ENCODE measurements around the gene FYB1. TPM values are rescaled to one million over a fixed set of nuclear protein-coding genes. Genes with fewer than 3 reads are reported as not detected.
A peak's percentile ranks its signal among the peaks of the same experiment; 100 is the strongest.

Gene FYB1
- total RNA-seq, 1 experiment from 2014 or later, result 0.52 TPM

DNA sequence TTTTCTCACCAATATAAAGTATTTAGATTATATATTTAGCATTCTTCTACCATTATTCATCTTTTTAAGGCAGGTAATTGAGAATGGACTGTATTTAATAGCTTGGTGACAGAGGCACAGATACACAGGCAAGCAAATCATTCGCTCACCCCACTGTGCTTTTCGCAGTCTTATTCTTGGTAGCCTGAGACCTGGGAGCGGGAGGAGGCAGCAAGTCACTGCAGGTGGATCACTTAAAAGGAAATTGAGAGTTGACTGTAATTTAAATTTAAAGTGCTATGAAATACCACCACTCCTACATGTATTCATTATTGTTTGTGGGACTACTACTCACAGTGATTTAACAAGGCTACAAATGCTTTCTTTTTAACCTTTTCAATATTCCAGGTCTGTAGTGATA lies 154.9 kb downstream of the FYB1 start:
- DNase-seq (ENCODE audit: low spot score) (no peak), ATAC-seq (peak; percentile 83)
- H3K9me3 Mint-ChIP-seq, result peaks cover 25% of the 10 kb centered on the region
- peak overlapping the region; percentile 85 for H3K27ac Mint-ChIP-seq
- peaks cover 34% of the 10 kb centered on the region for H3K36me3 Mint-ChIP-seq
- ChIA-PET CTCF (no interaction called here), POLR2A (no interaction called here)
- TF ChIP-seq RORB (CRISPR knock-in tag; IDR thresholded peaks at IDR 0.05), result no peak
- TF ChIP-seq SMAD4 (CRISPR knock-in tag; IDR thresholded peaks at IDR 0.05), result no peak
- TF ChIP-seq, protein P1, sequence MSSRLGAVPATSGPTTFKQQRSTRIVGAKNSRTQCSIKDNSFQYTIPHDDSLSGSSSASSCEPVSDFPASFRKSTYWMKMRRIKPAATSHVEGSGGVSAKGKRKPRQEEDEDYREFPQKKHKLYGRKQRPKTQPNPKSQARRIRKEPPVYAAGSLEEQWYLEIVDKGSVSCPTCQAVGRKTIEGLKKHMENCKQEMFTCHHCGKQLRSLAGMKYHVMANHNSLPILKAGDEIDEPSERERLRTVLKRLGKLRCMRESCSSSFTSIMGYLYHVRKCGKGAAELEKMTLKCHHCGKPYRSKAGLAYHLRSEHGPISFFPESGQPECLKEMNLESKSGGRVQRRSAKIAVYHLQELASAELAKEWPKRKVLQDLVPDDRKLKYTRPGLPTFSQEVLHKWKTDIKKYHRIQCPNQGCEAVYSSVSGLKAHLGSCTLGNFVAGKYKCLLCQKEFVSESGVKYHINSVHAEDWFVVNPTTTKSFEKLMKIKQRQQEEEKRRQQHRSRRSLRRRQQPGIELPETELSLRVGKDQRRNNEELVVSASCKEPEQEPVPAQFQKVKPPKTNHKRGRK (CRISPR knock-in tag; IDR thresholded peaks at IDR 0.05; ENCODE audit: borderline replicate concordance), result no peak
- TF ChIP-seq, protein P2, sequence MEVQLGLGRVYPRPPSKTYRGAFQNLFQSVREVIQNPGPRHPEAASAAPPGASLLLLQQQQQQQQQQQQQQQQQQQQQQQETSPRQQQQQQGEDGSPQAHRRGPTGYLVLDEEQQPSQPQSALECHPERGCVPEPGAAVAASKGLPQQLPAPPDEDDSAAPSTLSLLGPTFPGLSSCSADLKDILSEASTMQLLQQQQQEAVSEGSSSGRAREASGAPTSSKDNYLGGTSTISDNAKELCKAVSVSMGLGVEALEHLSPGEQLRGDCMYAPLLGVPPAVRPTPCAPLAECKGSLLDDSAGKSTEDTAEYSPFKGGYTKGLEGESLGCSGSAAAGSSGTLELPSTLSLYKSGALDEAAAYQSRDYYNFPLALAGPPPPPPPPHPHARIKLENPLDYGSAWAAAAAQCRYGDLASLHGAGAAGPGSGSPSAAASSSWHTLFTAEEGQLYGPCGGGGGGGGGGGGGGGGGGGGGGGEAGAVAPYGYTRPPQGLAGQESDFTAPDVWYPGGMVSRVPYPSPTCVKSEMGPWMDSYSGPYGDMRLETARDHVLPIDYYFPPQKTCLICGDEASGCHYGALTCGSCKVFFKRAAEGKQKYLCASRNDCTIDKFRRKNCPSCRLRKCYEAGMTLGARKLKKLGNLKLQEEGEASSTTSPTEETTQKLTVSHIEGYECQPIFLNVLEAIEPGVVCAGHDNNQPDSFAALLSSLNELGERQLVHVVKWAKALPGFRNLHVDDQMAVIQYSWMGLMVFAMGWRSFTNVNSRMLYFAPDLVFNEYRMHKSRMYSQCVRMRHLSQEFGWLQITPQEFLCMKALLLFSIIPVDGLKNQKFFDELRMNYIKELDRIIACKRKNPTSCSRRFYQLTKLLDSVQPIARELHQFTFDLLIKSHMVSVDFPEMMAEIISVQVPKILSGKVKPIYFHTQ (CRISPR knock-in tag; IDR thresholded peaks at IDR 0.05), result no peak
- TF ChIP-seq, protein P3, sequence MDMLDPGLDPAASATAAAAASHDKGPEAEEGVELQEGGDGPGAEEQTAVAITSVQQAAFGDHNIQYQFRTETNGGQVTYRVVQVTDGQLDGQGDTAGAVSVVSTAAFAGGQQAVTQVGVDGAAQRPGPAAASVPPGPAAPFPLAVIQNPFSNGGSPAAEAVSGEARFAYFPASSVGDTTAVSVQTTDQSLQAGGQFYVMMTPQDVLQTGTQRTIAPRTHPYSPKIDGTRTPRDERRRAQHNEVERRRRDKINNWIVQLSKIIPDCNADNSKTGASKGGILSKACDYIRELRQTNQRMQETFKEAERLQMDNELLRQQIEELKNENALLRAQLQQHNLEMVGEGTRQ (CRISPR knock-in tag; IDR thresholded peaks at IDR 0.05), result no peak
- no peak for TF ChIP-seq ZNF232 (CRISPR knock-in tag; IDR thresholded peaks at IDR 0.05)
- TF ChIP-seq, protein P4, sequence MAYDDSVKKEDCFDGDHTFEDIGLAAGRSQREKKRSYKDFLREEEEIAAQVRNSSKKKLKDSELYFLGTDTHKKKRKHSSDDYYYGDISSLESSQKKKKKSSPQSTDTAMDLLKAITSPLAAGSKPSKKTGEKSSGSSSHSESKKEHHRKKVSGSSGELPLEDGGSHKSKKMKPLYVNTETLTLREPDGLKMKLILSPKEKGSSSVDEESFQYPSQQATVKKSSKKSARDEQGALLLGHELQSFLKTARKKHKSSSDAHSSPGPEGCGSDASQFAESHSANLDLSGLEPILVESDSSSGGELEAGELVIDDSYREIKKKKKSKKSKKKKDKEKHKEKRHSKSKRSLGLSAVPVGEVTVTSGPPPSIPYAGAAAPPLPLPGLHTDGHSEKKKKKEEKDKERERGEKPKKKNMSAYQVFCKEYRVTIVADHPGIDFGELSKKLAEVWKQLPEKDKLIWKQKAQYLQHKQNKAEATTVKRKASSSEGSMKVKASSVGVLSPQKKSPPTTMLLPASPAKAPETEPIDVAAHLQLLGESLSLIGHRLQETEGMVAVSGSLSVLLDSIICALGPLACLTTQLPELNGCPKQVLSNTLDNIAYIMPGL (CRISPR knock-in tag; IDR thresholded peaks at IDR 0.05), result no peak
- TF ChIP-seq, protein P5, sequence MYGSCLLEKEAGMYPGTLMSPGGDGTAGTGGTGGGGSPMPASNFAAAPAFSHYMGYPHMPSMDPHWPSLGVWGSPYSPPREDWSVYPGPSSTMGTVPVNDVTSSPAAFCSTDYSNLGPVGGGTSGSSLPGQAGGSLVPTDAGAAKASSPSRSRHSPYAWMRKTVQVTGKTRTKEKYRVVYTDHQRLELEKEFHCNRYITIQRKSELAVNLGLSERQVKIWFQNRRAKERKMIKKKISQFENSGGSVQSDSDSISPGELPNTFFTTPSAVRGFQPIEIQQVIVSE (CRISPR knock-in tag; IDR thresholded peaks at IDR 0.05; ENCODE audit: borderline replicate concordance), result no peak
- no peak for TF ChIP-seq JAZF1 (CRISPR knock-in tag; IDR thresholded peaks at IDR 0.05)
- TF ChIP-seq IRF2 (CRISPR knock-in tag; IDR thresholded peaks at IDR 0.05; ENCODE audit: borderline replicate concordance, low read depth), result no peak
- no peak for TF ChIP-seq CBFB (CRISPR knock-in tag; IDR thresholded peaks at IDR 0.05; ENCODE audit: low read depth)
- no peak for TF ChIP-seq CREB1 (CRISPR knock-in tag; IDR thresholded peaks at IDR 0.05)
- TF ChIP-seq NR1H2 (CRISPR knock-in tag; IDR thresholded peaks at IDR 0.05), result no peak
- TF ChIP-seq, protein P6, sequence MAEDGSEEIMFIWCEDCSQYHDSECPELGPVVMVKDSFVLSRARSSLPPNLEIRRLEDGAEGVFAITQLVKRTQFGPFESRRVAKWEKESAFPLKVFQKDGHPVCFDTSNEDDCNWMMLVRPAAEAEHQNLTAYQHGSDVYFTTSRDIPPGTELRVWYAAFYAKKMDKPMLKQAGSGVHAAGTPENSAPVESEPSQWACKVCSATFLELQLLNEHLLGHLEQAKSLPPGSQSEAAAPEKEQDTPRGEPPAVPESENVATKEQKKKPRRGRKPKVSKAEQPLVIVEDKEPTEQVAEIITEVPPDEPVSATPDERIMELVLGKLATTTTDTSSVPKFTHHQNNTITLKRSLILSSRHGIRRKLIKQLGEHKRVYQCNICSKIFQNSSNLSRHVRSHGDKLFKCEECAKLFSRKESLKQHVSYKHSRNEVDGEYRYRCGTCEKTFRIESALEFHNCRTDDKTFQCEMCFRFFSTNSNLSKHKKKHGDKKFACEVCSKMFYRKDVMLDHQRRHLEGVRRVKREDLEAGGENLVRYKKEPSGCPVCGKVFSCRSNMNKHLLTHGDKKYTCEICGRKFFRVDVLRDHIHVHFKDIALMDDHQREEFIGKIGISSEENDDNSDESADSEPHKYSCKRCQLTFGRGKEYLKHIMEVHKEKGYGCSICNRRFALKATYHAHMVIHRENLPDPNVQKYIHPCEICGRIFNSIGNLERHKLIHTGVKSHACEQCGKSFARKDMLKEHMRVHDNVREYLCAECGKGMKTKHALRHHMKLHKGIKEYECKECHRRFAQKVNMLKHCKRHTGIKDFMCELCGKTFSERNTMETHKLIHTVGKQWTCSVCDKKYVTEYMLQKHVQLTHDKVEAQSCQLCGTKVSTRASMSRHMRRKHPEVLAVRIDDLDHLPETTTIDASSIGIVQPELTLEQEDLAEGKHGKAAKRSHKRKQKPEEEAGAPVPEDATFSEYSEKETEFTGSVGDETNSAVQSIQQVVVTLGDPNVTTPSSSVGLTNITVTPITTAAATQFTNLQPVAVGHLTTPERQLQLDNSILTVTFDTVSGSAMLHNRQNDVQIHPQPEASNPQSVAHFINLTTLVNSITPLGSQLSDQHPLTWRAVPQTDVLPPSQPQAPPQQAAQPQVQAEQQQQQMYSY (CRISPR knock-in tag; IDR thresholded peaks at IDR 0.05), result no peak
- TF ChIP-seq, protein P7, sequence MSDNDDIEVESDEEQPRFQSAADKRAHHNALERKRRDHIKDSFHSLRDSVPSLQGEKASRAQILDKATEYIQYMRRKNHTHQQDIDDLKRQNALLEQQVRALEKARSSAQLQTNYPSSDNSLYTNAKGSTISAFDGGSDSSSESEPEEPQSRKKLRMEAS (CRISPR knock-in tag; IDR thresholded peaks at IDR 0.05), result no peak
- TF ChIP-seq MXD4 (CRISPR knock-in tag; IDR thresholded peaks at IDR 0.05; ENCODE audit: borderline replicate concordance), result no peak
- TF ChIP-seq FOXJ3 (CRISPR knock-in tag; IDR thresholded peaks at IDR 0.05; ENCODE audit: borderline replicate concordance), result no peak
- no peak for TF ChIP-seq FOXP1 (CRISPR knock-in tag; IDR thresholded peaks at IDR 0.05; ENCODE audit: borderline replicate concordance)
- TF ChIP-seq NR2C2 (CRISPR knock-in tag; IDR thresholded peaks at IDR 0.05), result no peak
- peaks cover 56% of the 10 kb centered on the region for H3K4me1 Mint-ChIP-seq
- no peak overlapping the region for H3K4me3 Mint-ChIP-seq
- H3K27me3 Mint-ChIP-seq (ENCODE audit: low read depth), result no peaks in the 10 kb centered on the region; the same call in 1 of the 2 replicates

All from WTC11 (cell line).